ENCODE measurements around the gene ELL2.

- TF ChIP-seq GATA2 (IDR thresholded peaks at IDR 0.05; ENCODE audit: low read depth, low read length), result no peak
- TF ChIP-seq GATA3 (IDR thresholded peaks at IDR 0.05; ENCODE audit: low read depth, low read length), result no peak
These were observed 18.7 kb downstream of the ELL2 start for GRCh38 chr5:95942968-95943367.

Measured in SH-SY5Y (cell line).